OCI-LY3 (cell line): ENCODE data around the gene NCOA4.
"Not testable (repeated sequence)": the region's sequence is repeated elsewhere in the genome, so short reads cannot be mapped to it uniquely, and the experiment has no call there.

Experiments
- H2AFZ ChIP-seq: fragments of 200-600, 300-600 bp; shearing (Covaris generic); 2 replicates; pipeline ENCODE4 v1.6.0; 2014; ENCODE audit warnings: antibody characterized with exemption, low read depth, low read length
- H3K27ac ChIP-seq: fragments of 200-600, 300-600 bp; sonication (generic); 2 replicates; pipeline ENCODE4 v1.5.1; 2014; ENCODE audit warnings: mild to moderate bottlenecking, low read length, moderate library complexity, mixed read lengths
- H3K27me3 ChIP-seq: fragments of 200-600, 300-600 bp; sonication (generic); 2 replicates; pipeline ENCODE4 v1.6.1; 2014; ENCODE audit warnings: low read depth, low read length, mixed read lengths
- H3K36me3 ChIP-seq: fragments of 200-600, 300-600 bp; sonication (generic); replicated peaks from 2 replicates; pipeline ENCODE3; 2014; ENCODE audit warnings: low read depth, low read length, mixed read lengths
- H3K4me1 ChIP-seq: fragments of 300-600, 200-600 bp; sonication (generic); 2 replicates; pipeline ENCODE4 v1.6.1; 2014; ENCODE audit warnings: low read length, mixed read lengths
- H3K4me2 ChIP-seq: fragments of 200-600, 300-600 bp; sonication (generic); 2 replicates; pipeline ENCODE4 v1.6.1; 2014; ENCODE audit warnings: low read length, mixed read lengths
- H3K4me3 ChIP-seq: fragments of 300-600, 200-600 bp; sonication (generic); 2 replicates; pipeline ENCODE4 v1.5.1; 2014; ENCODE audit warnings: antibody characterized with exemption, mild to moderate bottlenecking, low read length, moderate library complexity
- H3K79me2 ChIP-seq: fragments of 300-600, 200-600 bp; shearing (Covaris generic); 2 replicates; pipeline ENCODE4 v1.6.1; 2014; ENCODE audit warnings: mild to moderate bottlenecking, low read length, mixed read lengths
- H3K9ac ChIP-seq: fragments of 300-600, 200-600 bp; shearing (Covaris generic); 2 replicates; pipeline ENCODE4 v1.6.0; 2014; ENCODE audit warnings: mild to moderate bottlenecking, low read length, moderate library complexity
- H3K9me3 ChIP-seq: fragments of 200-600, 300-600 bp; shearing (Covaris generic); 2 replicates; pipeline ENCODE4 v1.6.1; 2014; ENCODE audit warnings: low read length, mixed read lengths; ENCODE audit not compliant: insufficient read depth
- H4K20me1 ChIP-seq: fragments of 200-600, 300-600 bp; sonication (generic); 2 replicates; pipeline ENCODE4 v1.6.1; 2016; ENCODE audit warnings: low read length, mixed read lengths; ENCODE audit not compliant: insufficient read depth
- EZH2phosphoT487 ChIP-seq: fragments of 200-600 bp; shearing (Covaris generic); IDR thresholded peaks from 2 replicates; pipeline ENCODE4 v1.6.1; 2018; ENCODE audit warnings: antibody characterized with exemption, mixed run types, low read depth
- TF ChIP-seq, protein P1 (sequence below): fragments of 200-600, 300-600 bp; sonication (generic); IDR thresholded peaks from 2 replicates; pipeline ENCODE4 v1.5.1; 2014; ENCODE audit warnings: antibody characterized with exemption, low read length, low read depth

Gene NCOA4

DNA sequence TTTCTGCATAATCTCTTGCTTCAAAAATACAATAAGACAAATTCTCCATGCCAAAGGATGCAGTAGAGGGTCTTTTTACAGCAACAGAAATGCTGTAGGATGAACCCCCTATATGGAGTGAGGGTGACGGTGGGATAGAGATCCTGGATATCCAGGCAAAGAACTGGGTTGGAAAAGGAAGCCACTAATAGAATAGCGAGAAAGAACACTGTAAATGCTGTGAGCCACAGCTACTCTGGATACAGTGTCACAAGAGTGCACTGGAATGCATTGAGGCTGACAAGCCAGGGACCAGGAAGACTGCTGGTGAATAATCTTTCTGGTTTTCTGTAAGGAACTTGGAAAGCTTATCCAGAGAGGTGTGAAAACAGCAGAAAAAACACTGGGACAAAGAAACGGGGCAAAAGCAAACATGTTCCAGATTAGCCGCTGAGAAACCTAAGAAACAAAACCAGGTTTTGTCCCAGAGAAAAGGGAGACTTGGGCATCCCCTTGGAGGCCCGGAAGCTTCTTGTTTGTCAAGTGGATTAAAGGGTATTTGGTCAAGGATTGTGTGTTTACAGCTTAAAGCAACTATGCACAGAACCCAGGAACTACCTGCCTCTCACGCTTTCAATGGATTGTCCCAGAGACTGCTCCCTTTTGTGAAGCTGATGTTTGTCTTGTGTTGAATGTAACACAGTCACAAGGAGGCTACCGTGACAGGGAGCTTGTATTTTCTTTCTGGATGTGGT, 21.8 kb upstream of the NCOA4 start:
- Histone ChIP-seq H3K9ac (no peak overlapping the region), H3K4me1 (no peaks in the 10 kb centered on the region), H4K20me1 (no peaks in the 10 kb centered on the region), H3K79me2 (no peaks in the 10 kb centered on the region), H3K27me3 (no peaks in the 10 kb centered on the region), H3K4me2 (no peak overlapping the region), H3K27ac (no peak overlapping the region), H2AFZ (no peak overlapping the region), H3K36me3 (no peaks in the 10 kb centered on the region), H3K4me3 (no peak overlapping the region), H3K9me3 (no peaks in the 10 kb centered on the region)
- TF ChIP-seq, protein P1, sequence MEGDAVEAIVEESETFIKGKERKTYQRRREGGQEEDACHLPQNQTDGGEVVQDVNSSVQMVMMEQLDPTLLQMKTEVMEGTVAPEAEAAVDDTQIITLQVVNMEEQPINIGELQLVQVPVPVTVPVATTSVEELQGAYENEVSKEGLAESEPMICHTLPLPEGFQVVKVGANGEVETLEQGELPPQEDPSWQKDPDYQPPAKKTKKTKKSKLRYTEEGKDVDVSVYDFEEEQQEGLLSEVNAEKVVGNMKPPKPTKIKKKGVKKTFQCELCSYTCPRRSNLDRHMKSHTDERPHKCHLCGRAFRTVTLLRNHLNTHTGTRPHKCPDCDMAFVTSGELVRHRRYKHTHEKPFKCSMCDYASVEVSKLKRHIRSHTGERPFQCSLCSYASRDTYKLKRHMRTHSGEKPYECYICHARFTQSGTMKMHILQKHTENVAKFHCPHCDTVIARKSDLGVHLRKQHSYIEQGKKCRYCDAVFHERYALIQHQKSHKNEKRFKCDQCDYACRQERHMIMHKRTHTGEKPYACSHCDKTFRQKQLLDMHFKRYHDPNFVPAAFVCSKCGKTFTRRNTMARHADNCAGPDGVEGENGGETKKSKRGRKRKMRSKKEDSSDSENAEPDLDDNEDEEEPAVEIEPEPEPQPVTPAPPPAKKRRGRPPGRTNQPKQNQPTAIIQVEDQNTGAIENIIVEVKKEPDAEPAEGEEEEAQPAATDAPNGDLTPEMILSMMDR, result no peak
- TF ChIP-seq EZH2phosphoT487, result no peak

DNA sequence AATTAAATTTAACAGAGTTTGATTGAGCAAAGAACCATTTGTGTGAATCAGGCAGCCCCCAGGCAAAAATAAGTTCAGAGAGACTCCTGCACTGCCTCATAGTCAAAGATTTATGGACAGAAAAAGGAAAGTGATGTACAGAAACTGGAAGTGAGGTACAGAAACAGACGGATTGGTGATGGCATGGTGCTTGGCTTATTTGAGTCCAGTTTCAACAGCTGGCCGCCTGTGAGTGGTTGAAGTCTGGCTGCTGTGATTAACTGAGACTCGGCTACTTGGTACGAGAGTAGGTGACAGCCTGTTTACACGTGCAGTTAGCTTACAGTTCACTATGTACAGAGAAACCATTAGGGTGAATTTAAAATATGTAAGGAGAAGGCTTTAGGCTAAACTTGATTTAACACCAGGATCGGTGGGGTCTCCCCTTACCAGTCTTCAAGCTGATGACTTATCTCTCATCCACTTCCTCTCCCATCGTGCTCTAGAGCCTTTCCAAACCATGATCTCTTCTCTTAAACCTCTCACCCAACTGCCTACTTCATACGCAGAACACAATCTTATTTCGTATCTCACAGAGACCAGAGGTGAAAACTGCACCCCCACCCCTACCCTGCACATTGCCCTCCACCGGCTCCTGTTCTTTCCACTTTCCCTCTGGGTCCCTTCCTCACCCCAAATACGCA, 20.7 kb upstream of the NCOA4 start:
- Histone ChIP-seq H2AFZ (no peak overlapping the region), H3K27ac (no peak overlapping the region), H3K79me2 (no peaks in the 10 kb centered on the region), H3K4me3 (no peak overlapping the region), H3K27me3 (no peaks in the 10 kb centered on the region), H3K9me3 (no peaks in the 10 kb centered on the region), H3K4me1 (no peaks in the 10 kb centered on the region), H4K20me1 (no peaks in the 10 kb centered on the region), H3K36me3 (no peaks in the 10 kb centered on the region), H3K4me2 (no peak overlapping the region), H3K9ac (no peak overlapping the region)
- TF ChIP-seq, protein P1, result no peak
- TF ChIP-seq EZH2phosphoT487, result no peak

DNA sequence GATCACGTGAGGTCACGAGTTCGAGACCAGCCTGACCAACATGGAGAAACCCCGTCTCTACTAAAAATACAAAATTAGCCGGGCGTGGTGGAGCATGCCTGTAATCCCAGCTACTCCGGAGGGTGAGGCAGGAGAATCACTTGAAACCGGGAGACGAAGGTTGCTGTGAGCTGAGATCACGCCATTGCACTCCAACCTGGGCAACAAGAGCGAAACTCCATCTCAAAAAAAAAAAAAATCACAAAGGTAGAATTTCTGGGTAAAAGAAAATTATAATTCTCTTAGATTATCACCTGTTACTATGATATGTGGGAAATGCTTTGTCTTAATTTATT, 19.0 kb upstream of the NCOA4 start:
- not testable (repeated sequence) for H3K4me3 ChIP-seq, H3K4me2 ChIP-seq

DNA sequence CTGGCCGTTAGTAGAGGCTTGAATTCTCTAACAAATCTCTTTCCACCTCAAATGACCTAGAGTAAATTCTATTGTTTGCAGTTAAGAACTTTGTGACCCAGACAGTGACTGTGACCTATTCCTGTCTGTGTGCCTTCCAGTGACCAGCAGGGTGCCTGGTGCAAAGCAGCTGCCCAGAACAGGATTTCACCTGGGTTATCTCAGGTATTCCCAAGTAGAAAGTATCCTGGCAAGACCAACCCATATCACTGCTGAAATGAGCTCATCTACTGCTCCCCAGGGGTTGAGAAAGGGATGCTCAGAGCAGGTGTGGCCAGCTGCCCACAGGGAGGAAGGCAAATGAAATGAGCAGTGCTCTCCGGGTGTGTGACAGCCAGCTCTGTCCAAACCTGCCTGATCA, 17.7 kb upstream of the NCOA4 start:
- H3K4me1 ChIP-seq, result no peaks in the 10 kb centered on the region

More for the DNA sequence above, 19.0 kb upstream of the NCOA4 start:
- H3K27ac ChIP-seq, H3K4me1 ChIP-seq, H3K9ac ChIP-seq, H3K27me3 ChIP-seq, H3K79me2 ChIP-seq, H2AFZ ChIP-seq, H3K9me3 ChIP-seq, H4K20me1 ChIP-seq, H3K36me3 ChIP-seq: not testable (repeated sequence)

More for the DNA sequence above, 17.7 kb upstream of the NCOA4 start:
- no peak for TF ChIP-seq EZH2phosphoT487
- TF ChIP-seq, protein P1, result no peak
- H3K4me2 ChIP-seq, result no peak overlapping the region
- no peak overlapping the region for H3K4me3 ChIP-seq
- H3K36me3 ChIP-seq, result no peaks in the 10 kb centered on the region
- H2AFZ ChIP-seq, result no peak overlapping the region
- H3K9ac ChIP-seq, result no peak overlapping the region
- H3K27me3 ChIP-seq, result no peaks in the 10 kb centered on the region
- H4K20me1 ChIP-seq, result no peaks in the 10 kb centered on the region
- no peaks in the 10 kb centered on the region for H3K9me3 ChIP-seq
- no peaks in the 10 kb centered on the region for H3K79me2 ChIP-seq
- no peak overlapping the region for H3K27ac ChIP-seq
